WTC11 (cell line): ENCODE measurements around the gene TRAF3IP3. TPM values are rescaled to one million over a fixed set of nuclear protein-coding genes. Genes with fewer than 3 reads are reported as not detected.

Experiments used
- ATAC-seq: fragments of 200-7000 bp; cut with Tn5 transposase; 2 replicates; pipeline ENCODE4 v1.10.0; 2021; ENCODE audit warnings: mild to moderate bottlenecking, moderate library complexity
- CTCF ChIA-PET: fragments of 300-600 bp; sonication (Branson Sonifier 250); formaldehyde crosslinking; loops from one replicate; lab custom pipeline; 2021; ENCODE audit warnings: antibody characterized with exemption; lab: Charles Lee
- POLR2A ChIA-PET: fragments of 350-600 bp; sonication (Branson Sonifier 250); formaldehyde crosslinking; loops from one replicate; lab custom pipeline; 2021; ENCODE audit warnings: antibody characterized with exemption; lab: Charles Lee
- DNase-seq: peaks from one replicate; pipeline ENCODE4 v3.0.0; 2021; ENCODE audit warnings: low spot score
- H3K27ac Mint-ChIP-seq: 2 replicates; pipeline ENCODE4 v1.8.0; 2021; ENCODE audit warnings: mixed read lengths
- H3K27me3 Mint-ChIP-seq: 2 replicates; pipeline ENCODE4 v1.8.0; 2021; ENCODE audit warnings: low read depth, mild to moderate bottlenecking, moderate library complexity, mixed read lengths
- H3K36me3 Mint-ChIP-seq: 2 replicates; pipeline ENCODE4 v1.8.0; 2021; ENCODE audit warnings: mixed read lengths
- H3K4me1 Mint-ChIP-seq: 2 replicates; pipeline ENCODE4 v1.8.0; 2022; ENCODE audit warnings: mixed read lengths
- H3K4me3 Mint-ChIP-seq: 2 replicates; pipeline ENCODE4 v1.8.0; 2021; ENCODE audit warnings: mild to moderate bottlenecking, moderate library complexity, mixed read lengths
- H3K9me3 Mint-ChIP-seq: 2 replicates; pipeline ENCODE4 v1.8.0; 2021; ENCODE audit warnings: mixed read lengths
- AR ChIP-seq: fragments of 250-450 bp; sonication (Bioruptor Pico); IDR thresholded peaks from 2 replicates; pipeline ENCODE4 v1.9.0; 2021; ENCODE audit warnings: mild to moderate bottlenecking
- CDX4 ChIP-seq: fragments of 250-450 bp; sonication (Bioruptor Pico); IDR thresholded peaks from 2 replicates; pipeline ENCODE4 v1.9.0; 2021; ENCODE audit warnings: moderate library complexity, mild to moderate bottlenecking, inconsistent platforms, borderline replicate concordance
- CREB1 ChIP-seq: sonication (generic); formaldehyde crosslinking; IDR thresholded peaks from 2 replicates; pipeline ENCODE4 v1.8.0; 2023; ENCODE audit warnings: mild to moderate bottlenecking, missing genetic modification reagents
- E2F1 ChIP-seq: sonication (generic); formaldehyde crosslinking; IDR thresholded peaks from 2 replicates; pipeline ENCODE4 v1.8.0; 2022; ENCODE audit warnings: mild to moderate bottlenecking, missing genetic modification reagents
- E2F5 ChIP-seq: sonication (generic); formaldehyde crosslinking; IDR thresholded peaks from 2 replicates; pipeline ENCODE4 v1.8.1; 2022; ENCODE audit warnings: mild to moderate bottlenecking, moderate library complexity, missing genetic modification reagents
- ETV6 ChIP-seq: sonication (generic); formaldehyde crosslinking; IDR thresholded peaks from 2 replicates; pipeline ENCODE4 v1.8.1; 2022; ENCODE audit warnings: mild to moderate bottlenecking, missing genetic modification reagents
- FOXJ3 ChIP-seq: sonication (generic); formaldehyde crosslinking; IDR thresholded peaks from 2 replicates; pipeline ENCODE4 v1.9.0; 2021; ENCODE audit warnings: missing genetic modification reagents, mild to moderate bottlenecking, borderline replicate concordance
- FOXK1 ChIP-seq: sonication (generic); formaldehyde crosslinking; IDR thresholded peaks from 2 replicates; pipeline ENCODE4 v1.8.0; 2022; ENCODE audit warnings: mild to moderate bottlenecking, moderate library complexity, missing genetic modification reagents
- JAZF1 ChIP-seq: fragments of 250-450 bp; sonication (Bioruptor Pico); IDR thresholded peaks from 2 replicates; pipeline ENCODE4 v1.9.0; 2021; ENCODE audit warnings: moderate library complexity, mild to moderate bottlenecking, inconsistent platforms
- KAT7 ChIP-seq: sonication (generic); formaldehyde crosslinking; IDR thresholded peaks from 2 replicates; pipeline ENCODE4 v1.8.1; 2023; ENCODE audit warnings: missing genetic modification reagents, mild to moderate bottlenecking, borderline replicate concordance
- NFE2L1 ChIP-seq: sonication (generic); formaldehyde crosslinking; IDR thresholded peaks from 2 replicates; pipeline ENCODE4 v1.8.1; 2023; ENCODE audit warnings: missing genetic modification reagents
- NFYB ChIP-seq: sonication (generic); formaldehyde crosslinking; conservative IDR thresholded peaks from 2 replicates; pipeline ENCODE4 v1.8.0; 2022; ENCODE audit warnings: low read depth, missing genetic modification reagents
- OVOL2 ChIP-seq: fragments of 250-450 bp; sonication (Bioruptor Pico); IDR thresholded peaks from 2 replicates; pipeline ENCODE4 v1.9.0; 2021; ENCODE audit warnings: mild to moderate bottlenecking, borderline replicate concordance
- STAT6 ChIP-seq: sonication (generic); formaldehyde crosslinking; conservative IDR thresholded peaks from 2 replicates; pipeline ENCODE4 v1.8.1; 2023; ENCODE audit warnings: mild to moderate bottlenecking, low read depth, missing genetic modification reagents, moderate library complexity
- TEAD1 ChIP-seq: sonication (generic); formaldehyde crosslinking; IDR thresholded peaks from 2 replicates; pipeline ENCODE4 v1.8.0; 2022; ENCODE audit warnings: mild to moderate bottlenecking, missing genetic modification reagents
- TEAD4 ChIP-seq: sonication (generic); formaldehyde crosslinking; IDR thresholded peaks from 2 replicates; pipeline ENCODE4 v1.8.0; 2022; ENCODE audit warnings: mild to moderate bottlenecking, missing genetic modification reagents
- ZNF121 ChIP-seq: sonication (generic); formaldehyde crosslinking; IDR thresholded peaks from 2 replicates; pipeline ENCODE4 v1.8.0; 2023; ENCODE audit warnings: missing genetic modification reagents
- ZNF416 ChIP-seq: fragments of 250-450 bp; sonication (Bioruptor Pico); IDR thresholded peaks from 2 replicates; pipeline ENCODE4 v1.9.0; 2021; ENCODE audit warnings: mild to moderate bottlenecking, inconsistent platforms
- ZNF532 ChIP-seq: fragments of 250-450 bp; sonication (Bioruptor Pico); IDR thresholded peaks from 2 replicates; pipeline ENCODE4 v1.9.0; 2021; ENCODE audit warnings: mild to moderate bottlenecking, borderline replicate concordance
- total RNA-seq: library from RNA; stranded (reverse); gene quantifications from 3 replicates; pipeline ENCODE4 v1.2.3, GENCODE V29; 2021

The TRAF3IP3 gene
- total RNA-seq, 1 experiment from 2014 or later = 0.74 TPM

- TF ChIP-seq STAT6 (CRISPR knock-in tag) (no peak), NFYB (CRISPR knock-in tag) (no peak), ZNF121 (CRISPR knock-in tag) (no peak), ZNF416 (CRISPR knock-in tag) (no peak), TEAD1 (CRISPR knock-in tag) (no peak), FOXK1 (CRISPR knock-in tag) (no peak), NFE2L1 (no peak), CREB1 (CRISPR knock-in tag) (no peak), ETV6 (CRISPR knock-in tag) (no peak), OVOL2 (CRISPR knock-in tag) (no peak), E2F5 (CRISPR knock-in tag) (no peak), FOXJ3 (CRISPR knock-in tag) (no peak)
Observed at GRCh38 chr1:209737118-209737505, 18.7 kb upstream of the TRAF3IP3 start (continued).

GRCh38 chr1:209738270-209738669 lies 17.6 kb upstream of the TRAF3IP3 start:
- Mint-ChIP-seq H3K36me3 (no peaks in the 10 kb centered on the region), H3K4me1 (no peaks in the 10 kb centered on the region), H3K27ac (no peak overlapping the region), H3K4me3 (no peak overlapping the region), H3K27me3 (peaks cover 13% of the 10 kb centered on the region), H3K9me3 (no peaks in the 10 kb centered on the region)
- ChIA-PET CTCF (interaction anchor here (1.4 kb wide), 1 partner anchor 8 kb away, joined by 3 read pairs; no protein-coding TSS in a partner anchor), POLR2A (no interaction called here)
- no peak for ATAC-seq
- TF ChIP-seq KAT7 (no peak), CDX4 (CRISPR knock-in tag) (no peak), JAZF1 (CRISPR knock-in tag) (no peak)
- DNase-seq = no peak

GRCh38 chr1:209741193-209741592 lies 14.7 kb upstream of the TRAF3IP3 start:
- ATAC-seq = no peak
- Mint-ChIP-seq H3K4me3 (no peak overlapping the region), H3K27me3 (peaks cover 10% of the 10 kb centered on the region)

More at GRCh38 chr1:209741193-209741592, 14.7 kb upstream of the TRAF3IP3 start:
- POLR2A ChIA-PET = no interaction called here
- no peak for DNase-seq
- CTCF ChIA-PET = interaction anchor here (0.5 kb wide), 1 partner anchor 303 kb away, joined by 3 read pairs; no protein-coding TSS in a partner anchor
- TF ChIP-seq ZNF532 (CRISPR knock-in tag) = no peak
- no peak for TF ChIP-seq AR (CRISPR knock-in tag)
- no peak for TF ChIP-seq E2F1 (CRISPR knock-in tag)
- TF ChIP-seq TEAD4 (CRISPR knock-in tag) = no peak
- H3K27ac Mint-ChIP-seq = no peak overlapping the region
- no peaks in the 10 kb centered on the region for H3K9me3 Mint-ChIP-seq
- H3K4me1 Mint-ChIP-seq = no peaks in the 10 kb centered on the region
- no peaks in the 10 kb centered on the region for H3K36me3 Mint-ChIP-seq
